SK-N-SH treated with all-trans-retinoic acid at 6 μM for 48 hours (cell line): ENCODE results near the gene TFR2.

Experiments
- ATAC-seq: fragments of 200-7000 bp; cut with Tn5 transposase; 3 replicates; pipeline ENCODE4 v1.9.1; 2020; ENCODE audit warnings: mild to moderate bottlenecking, moderate library complexity
- BACH2 ChIP-seq: fragments of 250-450 bp; sonication (Bioruptor Pico); IDR thresholded peaks from 2 replicates; pipeline ENCODE4 v1.9.0; 2021; ENCODE audit warnings: mild to moderate bottlenecking, borderline replicate concordance
- CSDC2 ChIP-seq: fragments of 250-450 bp; sonication (Bioruptor Pico); IDR thresholded peaks from 2 replicates; pipeline ENCODE4 v1.5.0; 2020; ENCODE audit warnings: mild to moderate bottlenecking, moderate library complexity
- ESRRG ChIP-seq: fragments of 250-450 bp; sonication (Bioruptor Pico); IDR thresholded peaks from 2 replicates; pipeline ENCODE4 v1.6.1; 2021; ENCODE audit warnings: mild to moderate bottlenecking
- GLIS3 ChIP-seq: fragments of 250-450 bp; sonication (Bioruptor Pico); IDR thresholded peaks from 2 replicates; pipeline ENCODE4 v1.5.0; 2020; ENCODE audit warnings: mild to moderate bottlenecking, moderate library complexity
- ISL1 ChIP-seq: fragments of 250-450 bp; sonication (Bioruptor Pico); IDR thresholded peaks from 2 replicates; pipeline ENCODE4 v2.1.2; 2022; ENCODE audit warnings: mild to moderate bottlenecking, moderate library complexity
- OSR1 ChIP-seq: fragments of 250-450 bp; sonication (Bioruptor Pico); IDR thresholded peaks from 2 replicates; pipeline ENCODE4 v1.8.0; 2022; ENCODE audit warnings: moderate library complexity, mild to moderate bottlenecking, inconsistent platforms
- POU6F1 ChIP-seq: fragments of 250-450 bp; sonication (Bioruptor Pico); IDR thresholded peaks from 2 replicates; pipeline ENCODE4 v1.8.0; 2021; ENCODE audit warnings: low read depth, mild to moderate bottlenecking, moderate library complexity, borderline replicate concordance
- RARB ChIP-seq: fragments of 250-450 bp; sonication (Bioruptor Pico); IDR thresholded peaks from 2 replicates; pipeline ENCODE4 v1.8.0; 2021; ENCODE audit warnings: mild to moderate bottlenecking, moderate library complexity
- SNAI2 ChIP-seq: fragments of 250-450 bp; sonication (Bioruptor Pico); IDR thresholded peaks from 2 replicates; pipeline ENCODE4 v1.5.0; 2020; ENCODE audit warnings: mild to moderate bottlenecking, moderate library complexity
- TCF4 ChIP-seq: fragments of 250-450 bp; sonication (Bioruptor Pico); IDR thresholded peaks from 2 replicates; pipeline ENCODE4 v1.8.0; 2021; ENCODE audit warnings: mild to moderate bottlenecking, moderate library complexity, borderline replicate concordance
- TSHZ2 ChIP-seq: fragments of 250-450 bp; sonication (Bioruptor Pico); IDR thresholded peaks from 2 replicates; pipeline ENCODE4 v1.5.0; 2020; ENCODE audit warnings: mild to moderate bottlenecking, moderate library complexity
- ZC3H10 ChIP-seq: fragments of 250-450 bp; sonication (Bioruptor Pico); IDR thresholded peaks from 2 replicates; pipeline ENCODE4 v1.5.1; 2021; ENCODE audit warnings: mild to moderate bottlenecking, moderate library complexity
- ZFP30 ChIP-seq: fragments of 450-650 bp; formaldehyde crosslinking; IDR thresholded peaks from 2 replicates; pipeline ENCODE4 v1.5.0; 2022; ENCODE audit warnings: mild to moderate bottlenecking, moderate library complexity
- ZNF70 ChIP-seq: fragments of 450-650 bp; formaldehyde crosslinking; IDR thresholded peaks from 2 replicates; pipeline ENCODE4 v1.5.0; 2020; ENCODE audit warnings: mild to moderate bottlenecking, moderate library complexity
- ZNF8 ChIP-seq: fragments of 450-650 bp; formaldehyde crosslinking; IDR thresholded peaks from 2 replicates; pipeline ENCODE4 v1.5.0; 2020; ENCODE audit warnings: mild to moderate bottlenecking, moderate library complexity
- TF ChIP-seq, protein P1 (sequence below): fragments of 250-450 bp; sonication (Bioruptor Pico); IDR thresholded peaks from 2 replicates; pipeline ENCODE4 v1.8.0; 2020; ENCODE audit warnings: mild to moderate bottlenecking, moderate library complexity, borderline replicate concordance
- TF ChIP-seq, protein P2 (sequence below): fragments of 250-450 bp; sonication (Bioruptor Pico); IDR thresholded peaks from 2 replicates; pipeline ENCODE4 v1.5.1; 2020; ENCODE audit warnings: low read depth, mild to moderate bottlenecking, moderate library complexity
- TF ChIP-seq, protein P3 (sequence below): fragments of 250-450 bp; sonication (Bioruptor Pico); IDR thresholded peaks from 2 replicates; pipeline ENCODE4 v1.5.1; 2021; ENCODE audit warnings: mild to moderate bottlenecking, moderate library complexity

Gene TFR2

DNA sequence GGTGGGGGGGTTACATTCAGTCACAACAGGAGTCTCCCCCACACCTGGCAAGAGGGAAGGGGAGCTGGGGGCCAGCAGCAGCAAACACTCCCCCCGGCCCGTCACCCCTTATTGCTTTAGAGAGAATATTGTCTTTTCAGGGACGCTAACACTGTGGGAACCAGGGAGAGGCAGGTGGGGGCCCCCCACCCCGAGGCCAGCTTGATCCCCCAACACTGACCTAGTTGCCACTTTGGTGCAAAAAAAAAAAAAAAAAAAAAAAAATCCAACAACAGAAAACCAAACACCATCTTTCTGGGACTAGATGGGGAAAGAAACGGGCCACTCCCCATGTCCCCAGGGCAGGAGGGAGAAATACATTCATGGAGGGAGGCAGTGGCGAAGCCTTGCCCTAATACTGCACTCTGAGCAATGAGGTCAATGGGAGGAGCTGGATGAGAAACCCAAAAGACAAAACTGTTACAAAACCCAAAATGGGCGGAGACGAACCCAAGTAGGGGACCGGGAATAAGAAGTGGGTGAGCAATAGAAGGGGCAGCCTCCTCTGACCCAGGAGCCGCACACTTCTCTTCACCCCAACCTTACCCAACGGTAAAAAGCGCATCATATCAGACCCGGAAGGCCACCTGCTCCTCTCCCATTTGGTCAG lies 38.7 kb upstream of the TFR2 start (continued):
- TF ChIP-seq, protein P1, sequence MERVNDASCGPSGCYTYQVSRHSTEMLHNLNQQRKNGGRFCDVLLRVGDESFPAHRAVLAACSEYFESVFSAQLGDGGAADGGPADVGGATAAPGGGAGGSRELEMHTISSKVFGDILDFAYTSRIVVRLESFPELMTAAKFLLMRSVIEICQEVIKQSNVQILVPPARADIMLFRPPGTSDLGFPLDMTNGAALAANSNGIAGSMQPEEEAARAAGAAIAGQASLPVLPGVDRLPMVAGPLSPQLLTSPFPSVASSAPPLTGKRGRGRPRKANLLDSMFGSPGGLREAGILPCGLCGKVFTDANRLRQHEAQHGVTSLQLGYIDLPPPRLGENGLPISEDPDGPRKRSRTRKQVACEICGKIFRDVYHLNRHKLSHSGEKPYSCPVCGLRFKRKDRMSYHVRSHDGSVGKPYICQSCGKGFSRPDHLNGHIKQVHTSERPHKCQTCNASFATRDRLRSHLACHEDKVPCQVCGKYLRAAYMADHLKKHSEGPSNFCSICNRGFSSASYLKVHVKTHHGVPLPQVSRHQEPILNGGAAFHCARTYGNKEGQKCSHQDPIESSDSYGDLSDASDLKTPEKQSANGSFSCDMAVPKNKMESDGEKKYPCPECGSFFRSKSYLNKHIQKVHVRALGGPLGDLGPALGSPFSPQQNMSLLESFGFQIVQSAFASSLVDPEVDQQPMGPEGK (CRISPR knock-in tag) = no peak
- TF ChIP-seq TCF4 (CRISPR knock-in tag) (no peak), ESRRG (CRISPR knock-in tag) (no peak), ZNF70 (CRISPR knock-in tag) (no peak), OSR1 (CRISPR knock-in tag) (no peak), BACH2 (CRISPR knock-in tag) (no peak), POU6F1 (no peak), ISL1 (no peak), ZFP30 (CRISPR knock-in tag) (no peak)
- TF ChIP-seq, protein P2, sequence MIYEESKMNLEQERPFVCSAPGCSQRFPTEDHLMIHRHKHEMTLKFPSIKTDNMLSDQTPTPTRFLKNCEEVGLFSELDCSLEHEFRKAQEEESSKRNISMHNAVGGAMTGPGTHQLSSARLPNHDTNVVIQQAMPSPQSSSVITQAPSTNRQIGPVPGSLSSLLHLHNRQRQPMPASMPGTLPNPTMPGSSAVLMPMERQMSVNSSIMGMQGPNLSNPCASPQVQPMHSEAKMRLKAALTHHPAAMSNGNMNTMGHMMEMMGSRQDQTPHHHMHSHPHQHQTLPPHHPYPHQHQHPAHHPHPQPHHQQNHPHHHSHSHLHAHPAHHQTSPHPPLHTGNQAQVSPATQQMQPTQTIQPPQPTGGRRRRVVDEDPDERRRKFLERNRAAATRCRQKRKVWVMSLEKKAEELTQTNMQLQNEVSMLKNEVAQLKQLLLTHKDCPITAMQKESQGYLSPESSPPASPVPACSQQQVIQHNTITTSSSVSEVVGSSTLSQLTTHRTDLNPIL = no peak

GRCh38 chr7:100679129-100679926 lies 38.0 kb upstream of the TFR2 start:
- no peak for ATAC-seq
- TF ChIP-seq OSR1 (CRISPR knock-in tag) (no peak), SNAI2 (CRISPR knock-in tag) (no peak), GLIS3 (CRISPR knock-in tag) (no peak), BACH2 (CRISPR knock-in tag) (no peak), ZNF8 (CRISPR knock-in tag) (no peak), RARB (no peak), POU6F1 (no peak), TSHZ2 (CRISPR knock-in tag) (no peak), TCF4 (CRISPR knock-in tag) (no peak), ZNF70 (CRISPR knock-in tag) (no peak)
- TF ChIP-seq, protein P3, sequence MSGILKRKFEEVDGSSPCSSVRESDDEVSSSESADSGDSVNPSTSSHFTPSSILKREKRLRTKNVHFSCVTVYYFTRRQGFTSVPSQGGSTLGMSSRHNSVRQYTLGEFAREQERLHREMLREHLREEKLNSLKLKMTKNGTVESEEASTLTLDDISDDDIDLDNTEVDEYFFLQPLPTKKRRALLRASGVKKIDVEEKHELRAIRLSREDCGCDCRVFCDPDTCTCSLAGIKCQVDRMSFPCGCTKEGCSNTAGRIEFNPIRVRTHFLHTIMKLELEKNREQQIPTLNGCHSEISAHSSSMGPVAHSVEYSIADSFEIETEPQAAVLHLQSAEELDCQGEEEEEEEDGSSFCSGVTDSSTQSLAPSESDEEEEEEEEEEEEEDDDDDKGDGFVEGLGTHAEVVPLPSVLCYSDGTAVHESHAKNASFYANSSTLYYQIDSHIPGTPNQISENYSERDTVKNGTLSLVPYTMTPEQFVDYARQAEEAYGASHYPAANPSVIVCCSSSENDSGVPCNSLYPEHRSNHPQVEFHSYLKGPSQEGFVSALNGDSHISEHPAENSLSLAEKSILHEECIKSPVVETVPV = no peak

DNA sequence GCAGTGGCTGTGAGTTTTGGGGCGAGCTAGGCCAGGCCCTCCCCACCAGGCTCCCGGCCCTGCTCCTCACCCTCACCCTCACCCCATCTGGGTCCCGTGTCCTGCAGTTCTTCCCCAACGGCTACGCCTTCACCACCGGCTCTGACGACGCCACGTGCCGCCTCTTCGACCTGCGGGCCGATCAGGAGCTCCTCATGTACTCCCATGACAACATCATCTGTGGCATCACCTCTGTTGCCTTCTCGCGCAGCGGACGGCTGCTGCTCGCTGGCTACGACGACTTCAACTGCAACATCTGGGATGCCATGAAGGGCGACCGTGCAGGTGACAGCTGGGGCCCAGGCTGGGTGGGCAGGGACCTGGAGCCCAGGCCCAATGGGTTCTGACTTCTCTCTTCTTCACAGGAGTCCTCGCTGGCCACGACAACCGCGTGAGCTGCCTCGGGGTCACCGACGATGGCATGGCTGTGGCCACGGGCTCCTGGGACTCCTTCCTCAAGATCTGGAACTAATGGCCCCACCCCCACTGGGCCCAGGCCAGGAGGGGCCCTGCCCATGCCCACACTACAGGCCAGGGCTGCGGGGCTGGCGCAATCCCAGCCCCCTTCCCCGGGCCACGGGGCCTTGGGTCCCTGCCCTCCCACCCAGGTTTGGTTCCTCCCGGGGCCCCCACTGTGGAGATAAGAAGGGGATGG lies 37.1 kb upstream of the TFR2 start:
- ATAC-seq = no peak
- TF ChIP-seq, protein P3 = no peak
- TF ChIP-seq GLIS3 (CRISPR knock-in tag) (no peak), ISL1 (no peak), TCF4 (CRISPR knock-in tag) (no peak), BACH2 (CRISPR knock-in tag) (no peak), ZNF70 (CRISPR knock-in tag) (no peak), CSDC2 (CRISPR knock-in tag) (no peak), TSHZ2 (CRISPR knock-in tag) (no peak), ESRRG (CRISPR knock-in tag) (no peak), SNAI2 (CRISPR knock-in tag) (no peak), ZC3H10 (CRISPR knock-in tag) (no peak)
